Endothelial cell of umbilical vein (primary cell): ENCODE data around the gene WDR93. TPM values are rescaled to one million over a fixed set of nuclear protein-coding genes. Genes with fewer than 3 reads are reported as not detected.

ENCODE experiments used
- BruUV-seq: library from RNA; stranded (reverse); fragments of 400-500 nt; replicated peaks from 2 replicates; lab custom pipeline; 2021; lab: Mats Ljungman, UMichigan
- CTCF ChIA-PET: fragments of 300-600, 350-600 bp; sonication (Branson Sonifier 250); formaldehyde crosslinking; loops from one replicate; lab custom pipeline; 2021; ENCODE audit warnings: antibody characterized with exemption, inconsistent platforms; lab: Charles Lee
- POLR2A ChIA-PET: fragments of 300-600, 350-600 bp; sonication (Branson Sonifier 250); formaldehyde crosslinking; loops from one replicate; lab custom pipeline; 2021; ENCODE audit warnings: antibody characterized with exemption, inconsistent platforms; lab: Charles Lee
- DNase-seq: peaks from one replicate; pipeline ENCODE4 v3.0.0-alpha.2; 2011; ENCODE audit warnings: low read depth, low spot score
- FAIRE-seq: peaks from 2 replicates; lab custom pipeline; 2011; peaks lifted over from hg19 to GRCh38; lab: Jason Lieb, UNC
- H2AFZ ChIP-seq: 2 replicates; pipeline ENCODE4 v1.6.0; 2012; ENCODE audit warnings: low read depth, low read length, control low read depth, inconsistent platforms
- H3K27ac ChIP-seq: 2 replicates; pipeline ENCODE4 v1.5.1; 2011; ENCODE audit warnings: low read depth, mild to moderate bottlenecking, control low read depth, low read length, moderate library complexity; ENCODE audit not compliant: insufficient read depth
- H3K27me3 ChIP-seq, 2 experiments: 2 replicates each; pipeline versions ENCODE4 v1.6.0 to v1.6.1; 2011; ENCODE audit warnings: low read length in 2 of 2, mixed read lengths in 1 of 2; ENCODE audit not compliant: control insufficient read depth in 2 of 2, insufficient read depth in 2 of 2
- H3K36me3 ChIP-seq, 2 experiments: 2 replicates in 1 of 2; 3 replicates in 1 of 2; pipeline ENCODE4 v1.5.1; 2011; ENCODE audit warnings: low read length in 2 of 2, mild to moderate bottlenecking in 1 of 2, moderate library complexity in 1 of 2; ENCODE audit not compliant: control insufficient read depth in 2 of 2, insufficient read depth in 2 of 2; ENCODE audit errors: extremely low read depth in 1 of 2
- H3K4me1 ChIP-seq: 3 replicates; pipeline ENCODE4 v1.5.1; 2011; ENCODE audit warnings: mild to moderate bottlenecking, low read length; ENCODE audit not compliant: control insufficient read depth, insufficient read depth; ENCODE audit errors: extremely low read depth
- H3K4me2 ChIP-seq: 2 replicates; pipeline ENCODE4 v1.6.1; 2011; ENCODE audit warnings: low read length, control low read depth, mixed read lengths; ENCODE audit not compliant: insufficient read depth
- H3K4me3 ChIP-seq, 3 experiments: fragments of 200-600 bp in 1 of 3; sonication (generic), shearing (Covaris generic) in 1 of 3; replicated peaks in 1 of 3; 2 replicates each; pipeline ENCODE4 v1.5.1; 2011 to 2016; ENCODE audit warnings: control low read depth in 3 of 3, low read length in 3 of 3, mild to moderate bottlenecking in 2 of 3, inconsistent platforms in 1 of 3, low read depth in 1 of 3, moderate library complexity in 1 of 3; ENCODE audit not compliant: insufficient read depth in 1 of 3
- H3K79me2 ChIP-seq: 2 replicates; pipeline ENCODE4 v1.6.0; 2012; ENCODE audit warnings: low read length, inconsistent platforms; ENCODE audit not compliant: control insufficient read depth, insufficient read depth
- H3K9ac ChIP-seq: replicated peaks from 2 replicates; pipeline ENCODE3; 2011; ENCODE audit warnings: low read length, control low read depth; ENCODE audit not compliant: insufficient read depth; ENCODE audit errors: extremely low read depth
- H3K9me1 ChIP-seq: replicated peaks from 3 replicates; pipeline ENCODE4 v1.6.0; 2011; ENCODE audit warnings: mild to moderate bottlenecking, low read length; ENCODE audit not compliant: control insufficient read depth, insufficient read depth; ENCODE audit errors: extremely low read depth
- H3K9me3 ChIP-seq: replicated peaks from 2 replicates; pipeline ENCODE4 v1.5.1; 2012; ENCODE audit warnings: low read length, inconsistent platforms; ENCODE audit not compliant: control insufficient read depth, insufficient read depth
- H4K20me1 ChIP-seq: replicated peaks from 2 replicates; pipeline ENCODE3; 2011; ENCODE audit warnings: mild to moderate bottlenecking, low read length; ENCODE audit not compliant: control insufficient read depth, insufficient read depth; ENCODE audit errors: extremely low read depth
- EZH2 ChIP-seq: IDR thresholded peaks from 2 replicates; pipeline ENCODE4 v1.6.1; 2012; ENCODE audit warnings: borderline replicate concordance, low read depth, mild to moderate bottlenecking, moderate library complexity, low read length, inconsistent platforms; ENCODE audit not compliant: severe bottlenecking
- FOS ChIP-seq: IDR thresholded peaks from 2 replicates; pipeline ENCODE4 v1.6.1; 2011; ENCODE audit warnings: mild to moderate bottlenecking, low read length, moderate library complexity, borderline replicate concordance; ENCODE audit not compliant: insufficient read depth
- GATA2 ChIP-seq: IDR thresholded peaks from 2 replicates; pipeline ENCODE4 v1.7.0; 2011; ENCODE audit warnings: low read depth, mild to moderate bottlenecking, moderate library complexity, mixed read lengths, low read length; ENCODE audit not compliant: insufficient read length, insufficient read depth
- JUN ChIP-seq: IDR thresholded peaks from 2 replicates; pipeline ENCODE4 v1.6.1; 2011; ENCODE audit warnings: borderline replicate concordance, low read depth; ENCODE audit not compliant: insufficient read length, insufficient read depth
- MYC ChIP-seq: IDR thresholded peaks from one replicate; pipeline ENCODE4 v1.6.1; 2011; ENCODE audit warnings: mild to moderate bottlenecking, low read depth, low read length
- POLR2A ChIP-seq: IDR thresholded peaks from 2 replicates; pipeline ENCODE4 v1.6.1; 2012; ENCODE audit warnings: low read depth, mild to moderate bottlenecking, control low read depth, low read length
- POLR2AphosphoS5 ChIP-seq: IDR thresholded peaks from 2 replicates; pipeline ENCODE4 v1.6.1; 2012; ENCODE audit warnings: low read depth, mild to moderate bottlenecking, control low read depth, low read length, moderate library complexity; ENCODE audit not compliant: insufficient read depth
- dilution Hi-C: fragments of 300-500 bp; cut with MboI; formaldehyde crosslinking; loops from one replicate; pipeline ENCODE4 v1.15.0; 2019; ENCODE audit warnings: low sequenced_read_pairs; ENCODE audit not compliant: extremely low pct_ligation_motif_present
- intact Hi-C: fragments of 100-400 bp; cut with micrococcal nuclease; formaldehyde crosslinking; loops from one replicate; pipeline ENCODE4 v1.10.0; 2022
- polyA plus RNA-seq, 4 experiments: library from polyadenylated mRNA; depleted of rRNA in 3 of 4; stranded (reverse) in 3 of 4; unstranded in 1 of 4; fragments of >200 nt; gene quantifications; 2 replicates each; pipeline versions ENCODE4 v1.2.1 to v1.2.3, GENCODE V29; 2011 to 2012; ENCODE audit warnings: missing spikeins in 1 of 4
- total RNA-seq: library from RNA; stranded (reverse); gene quantifications from 2 replicates; pipeline ENCODE4 v1.2.3, GENCODE V29; 2021
- TF ChIP-seq, protein P1 (sequence below), 2 donors: IDR thresholded peaks; 1 replicate in 1 of 2; 2 replicates in 1 of 2; pipeline ENCODE4 v1.5.1; 2011; ENCODE audit warnings: low read length in 2 of 2, mild to moderate bottlenecking in 2 of 2, moderate library complexity in 2 of 2, control low read depth in 1 of 2, inconsistent platforms in 1 of 2, low read depth in 1 of 2; ENCODE audit not compliant: insufficient read depth in 1 of 2; ENCODE audit errors: extremely low read depth in 1 of 2
- TF ChIP-seq, protein P2 (sequence below): IDR thresholded peaks from 2 replicates; pipeline ENCODE4 v1.6.1; 2011; ENCODE audit not compliant: insufficient read depth, insufficient read length

The WDR93 gene
- total and polyA plus RNA-seq, 2 donors (not counting 3 experiments of a cell fraction or from before 2014, with no cell fraction given), result 0.07 TPM; not detected in 1

DNA sequence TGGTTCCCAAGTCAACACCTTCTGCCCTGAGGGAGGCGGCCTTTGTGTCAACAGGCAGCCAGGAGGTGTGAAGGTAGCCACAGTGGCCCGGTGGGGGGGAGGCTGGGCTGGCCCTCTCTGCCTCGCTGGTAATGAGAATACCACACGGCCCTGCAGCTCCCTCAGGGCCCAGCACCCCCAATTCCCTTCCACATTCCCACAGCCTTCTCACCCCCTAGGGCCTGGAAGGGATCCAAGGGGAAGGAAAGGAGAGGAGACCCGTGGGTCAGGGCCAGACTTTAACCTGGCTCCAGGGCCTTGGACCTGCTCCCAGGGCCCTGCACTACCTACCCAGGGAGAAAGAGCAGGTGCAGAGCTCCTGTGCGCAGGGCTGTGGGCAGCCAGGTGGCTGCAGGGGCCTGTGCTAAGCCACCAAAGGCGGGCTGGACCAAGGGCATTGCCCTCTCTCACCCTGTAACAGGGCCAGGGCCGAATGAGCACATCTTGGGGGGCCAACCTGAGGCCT is 76.9 kb downstream of the WDR93 start:
- H2AFZ ChIP-seq, result no peak overlapping the region
- no peak overlapping the region for H3K9ac ChIP-seq
- no peaks in the 10 kb centered on the region for H4K20me1 ChIP-seq
- H3K27ac ChIP-seq, result no peak overlapping the region
- no peak for FAIRE-seq
- H3K9me3 ChIP-seq, result no peaks in the 10 kb centered on the region
- TF ChIP-seq MYC, result no peak
- no peak for TF ChIP-seq FOS
- TF ChIP-seq, protein P1, sequence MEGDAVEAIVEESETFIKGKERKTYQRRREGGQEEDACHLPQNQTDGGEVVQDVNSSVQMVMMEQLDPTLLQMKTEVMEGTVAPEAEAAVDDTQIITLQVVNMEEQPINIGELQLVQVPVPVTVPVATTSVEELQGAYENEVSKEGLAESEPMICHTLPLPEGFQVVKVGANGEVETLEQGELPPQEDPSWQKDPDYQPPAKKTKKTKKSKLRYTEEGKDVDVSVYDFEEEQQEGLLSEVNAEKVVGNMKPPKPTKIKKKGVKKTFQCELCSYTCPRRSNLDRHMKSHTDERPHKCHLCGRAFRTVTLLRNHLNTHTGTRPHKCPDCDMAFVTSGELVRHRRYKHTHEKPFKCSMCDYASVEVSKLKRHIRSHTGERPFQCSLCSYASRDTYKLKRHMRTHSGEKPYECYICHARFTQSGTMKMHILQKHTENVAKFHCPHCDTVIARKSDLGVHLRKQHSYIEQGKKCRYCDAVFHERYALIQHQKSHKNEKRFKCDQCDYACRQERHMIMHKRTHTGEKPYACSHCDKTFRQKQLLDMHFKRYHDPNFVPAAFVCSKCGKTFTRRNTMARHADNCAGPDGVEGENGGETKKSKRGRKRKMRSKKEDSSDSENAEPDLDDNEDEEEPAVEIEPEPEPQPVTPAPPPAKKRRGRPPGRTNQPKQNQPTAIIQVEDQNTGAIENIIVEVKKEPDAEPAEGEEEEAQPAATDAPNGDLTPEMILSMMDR (IDR thresholded peaks at IDR 0.05; ENCODE audit: extremely low read depth in 1 of 2, insufficient read depth in 1 of 2, low read depth in 1 of 2, low read length in 2 of 2), result no peak
- no peak for TF ChIP-seq POLR2A
- TF ChIP-seq, protein P2, sequence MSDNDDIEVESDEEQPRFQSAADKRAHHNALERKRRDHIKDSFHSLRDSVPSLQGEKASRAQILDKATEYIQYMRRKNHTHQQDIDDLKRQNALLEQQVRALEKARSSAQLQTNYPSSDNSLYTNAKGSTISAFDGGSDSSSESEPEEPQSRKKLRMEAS, result no peak
- TF ChIP-seq JUN, result no peak
- no peak for TF ChIP-seq GATA2
- TF ChIP-seq EZH2, result no peak
- TF ChIP-seq POLR2AphosphoS5, result no peak
- intact Hi-C loops (no loop called here), dilution Hi-C loops (loop anchor here (25.0 kb wide), 1 partner anchor 95 kb away; no protein-coding TSS in a partner anchor)
- no peak overlapping the region for H3K4me3 ChIP-seq
- CTCF ChIA-PET, result interaction anchor here (0.9 to 2.3 kb wide), 6 partner anchors 8 to 121 kb away, joined by 3 to 22 read pairs (median 4); partner anchors contain the start of gene ANPEP
- no peaks in the 10 kb centered on the region for H3K79me2 ChIP-seq
- POLR2A ChIA-PET, result no interaction called here
- H3K4me1 ChIP-seq, result no peaks in the 10 kb centered on the region
- H3K36me3 ChIP-seq, result no peaks in the 10 kb centered on the region
- no peaks in the 10 kb centered on the region for H3K27me3 ChIP-seq
- no peak for DNase-seq
- H3K9me1 ChIP-seq, result no peaks in the 10 kb centered on the region
- BruUV-seq, result no TSS peak
- H3K4me2 ChIP-seq, result no peak overlapping the region
